PC-3 (cell line): Measurements from ENCODE around the gene DCHS2. TPM values are rescaled to one million over a fixed set of nuclear protein-coding genes. Genes with fewer than 3 reads are reported as not detected.

Source experiments
- ATAC-seq: fragments of 200-7000 bp; cut with Tn5 transposase; 2 replicates; pipeline ENCODE4 v1.9.1; 2020; ENCODE audit warnings: mild to moderate bottlenecking, moderate library complexity
- BruUV-seq: library from RNA; stranded (reverse); fragments of 400-500 nt; replicated peaks from 2 replicates; lab custom pipeline; 2021; lab: Mats Ljungman, UMichigan
- CTCF ChIA-PET: fragments of 300-600 bp; sonication (Branson Sonifier 250); formaldehyde crosslinking; loops from one replicate; lab custom pipeline; 2022; ENCODE audit warnings: antibody characterized with exemption; lab: Charles Lee
- POLR2A ChIA-PET: fragments of 300-600 bp; sonication (Branson Sonifier 250); formaldehyde crosslinking; loops from one replicate; lab custom pipeline; 2022; ENCODE audit warnings: antibody characterized with exemption; ENCODE audit not compliant: unreplicated experiment; lab: Charles Lee
- DNase-seq: peaks from one replicate; pipeline ENCODE4 v3.0.0-alpha.2; 2015
- H2AFZ ChIP-seq: fragments of 300-600 bp; sonication (generic); 2 replicates; pipeline ENCODE4 v1.6.0; 2016; ENCODE audit warnings: antibody characterized with exemption, low read length
- H3F3A ChIP-seq: fragments of 300-600 bp; sonication (generic); one replicate; pipeline ENCODE4 v1.6.0; 2017; ENCODE audit warnings: antibody characterized with exemption, low read length, control low read depth, mild to moderate bottlenecking; ENCODE audit not compliant: unreplicated experiment
- H3K27ac ChIP-seq: fragments of 300-600 bp; sonication (generic); 2 replicates; pipeline ENCODE4 v1.5.1; 2016; ENCODE audit warnings: mild to moderate bottlenecking, low read length
- H3K27me3 ChIP-seq: fragments of 300-600 bp; sonication (generic); 2 replicates; pipeline ENCODE4 v1.6.1; 2016; ENCODE audit warnings: low read length, mixed read lengths
- H3K36me3 ChIP-seq: fragments of 300-600 bp; sonication (generic); 2 replicates; pipeline ENCODE4 v1.6.1; 2016; ENCODE audit warnings: low read depth, mixed run types, low read length, mixed read lengths
- H3K4me1 ChIP-seq: fragments of 300-600 bp; sonication (generic); 2 replicates; pipeline ENCODE4 v1.5.1; 2016; ENCODE audit warnings: low read length; ENCODE audit not compliant: insufficient read depth
- H3K4me2 ChIP-seq: fragments of 300-600 bp; sonication (generic); 2 replicates; pipeline ENCODE4 v1.6.0; 2016; ENCODE audit warnings: low read length
- H3K4me3 ChIP-seq: fragments of 300-600 bp; sonication (generic); 2 replicates; pipeline ENCODE4 v1.5.1; 2016; ENCODE audit warnings: mild to moderate bottlenecking, low read length, mixed read lengths
- H3K79me2 ChIP-seq: fragments of 300-600 bp; sonication (generic); 2 replicates; pipeline ENCODE4 v1.6.1; 2017; ENCODE audit warnings: low read length, mixed read lengths
- H3K9ac ChIP-seq: fragments of 300-600 bp; sonication (generic); 2 replicates; pipeline ENCODE4 v1.6.0; 2016; ENCODE audit warnings: mild to moderate bottlenecking, low read length
- H3K9me2 ChIP-seq: fragments of 300-600 bp; sonication (generic); replicated peaks from 2 replicates; pipeline ENCODE4 v1.6.1; 2016; ENCODE audit warnings: mixed run types, low read length, mixed read lengths
- H3K9me3 ChIP-seq: fragments of 300-600 bp; sonication (generic); 2 replicates; pipeline ENCODE4 v1.6.1; 2016; ENCODE audit warnings: low read length, mixed read lengths
- H4K20me1 ChIP-seq: fragments of 300-600 bp; sonication (generic); 2 replicates; pipeline ENCODE4 v1.6.1; 2016; ENCODE audit warnings: low read length, mixed read lengths
- CTCF ChIP-seq: fragments of 300-600 bp; sonication (generic); conservative IDR thresholded peaks from 2 replicates; pipeline ENCODE4 v1.5.1; 2017; ENCODE audit warnings: antibody characterized with exemption, low read depth, mild to moderate bottlenecking, low read length
- EZH2 ChIP-seq: fragments of 300-600 bp; sonication (generic); IDR thresholded peaks from one replicate; pipeline ENCODE4 v1.6.1; 2017; ENCODE audit warnings: antibody characterized with exemption, mild to moderate bottlenecking, low read length; ENCODE audit not compliant: unreplicated experiment
- EZH2phosphoT487 ChIP-seq: fragments of 300-600 bp; sonication (generic); IDR thresholded peaks from 2 replicates; pipeline ENCODE4 v1.6.1; 2018; ENCODE audit warnings: mild to moderate bottlenecking, antibody characterized with exemption, low read length, borderline replicate concordance
- intact Hi-C: fragments of 100-400 bp; cut with micrococcal nuclease; formaldehyde crosslinking; loops from 2 replicates; pipeline ENCODE4 v1.9.0; 2023
- total RNA-seq: library from RNA; depleted of rRNA; stranded (reverse); fragments of >200 nt; gene quantifications from 2 replicates; pipeline ENCODE4 v1.2.3, GENCODE V29; 2014

DCHS2 gene
- total RNA-seq, 1 experiment from 2014 or later: 0.22 TPM

DNA sequence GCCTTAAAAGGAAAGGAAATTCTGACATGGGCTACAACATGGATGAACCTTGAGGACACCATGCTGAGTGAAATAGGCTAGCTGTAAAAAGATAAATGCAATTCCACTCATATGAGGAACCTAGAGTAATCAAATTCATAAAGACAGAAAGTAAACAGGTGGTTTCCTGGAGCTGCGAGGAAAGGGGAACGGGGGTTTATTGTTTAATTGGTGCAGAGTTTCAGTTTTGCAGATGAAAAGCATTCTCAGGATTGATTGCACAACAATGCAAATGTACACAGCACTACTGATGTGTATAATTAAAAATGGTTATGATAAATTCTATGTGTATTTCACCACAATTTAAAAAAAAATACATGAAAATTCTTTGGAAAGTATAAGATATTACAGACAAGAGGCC is 34.6 kb upstream of the DCHS2 start:
- ATAC-seq: no peak
- CTCF ChIA-PET: interaction anchor here (0.6 kb wide), 1 partner anchor 109 kb away, joined by 3 read pairs; no protein-coding TSS in a partner anchor
- no peak for TF ChIP-seq CTCF
- no peak for TF ChIP-seq EZH2phosphoT487
- no peak for TF ChIP-seq EZH2
- H4K20me1 ChIP-seq: no peaks in the 10 kb centered on the region
- DNase-seq: no peak
- H3K4me2 ChIP-seq: no peak overlapping the region
- no peaks in the 10 kb centered on the region for H3K4me1 ChIP-seq
- H3K27ac ChIP-seq: no peak overlapping the region
- no peaks in the 10 kb centered on the region for H3K9me2 ChIP-seq
- H3K9ac ChIP-seq: no peak overlapping the region
- intact Hi-C loops: no loop called here
- H3K36me3 ChIP-seq: no peaks in the 10 kb centered on the region
- H3K9me3 ChIP-seq: no peaks in the 10 kb centered on the region
- H3K4me3 ChIP-seq: no peak overlapping the region
- POLR2A ChIA-PET: no interaction called here
- no peak overlapping the region for H2AFZ ChIP-seq
- H3K27me3 ChIP-seq: peaks cover 33% of the 10 kb centered on the region
- no peaks in the 10 kb centered on the region for H3F3A ChIP-seq
- no TSS peak for BruUV-seq
- no peaks in the 10 kb centered on the region for H3K79me2 ChIP-seq

DNA sequence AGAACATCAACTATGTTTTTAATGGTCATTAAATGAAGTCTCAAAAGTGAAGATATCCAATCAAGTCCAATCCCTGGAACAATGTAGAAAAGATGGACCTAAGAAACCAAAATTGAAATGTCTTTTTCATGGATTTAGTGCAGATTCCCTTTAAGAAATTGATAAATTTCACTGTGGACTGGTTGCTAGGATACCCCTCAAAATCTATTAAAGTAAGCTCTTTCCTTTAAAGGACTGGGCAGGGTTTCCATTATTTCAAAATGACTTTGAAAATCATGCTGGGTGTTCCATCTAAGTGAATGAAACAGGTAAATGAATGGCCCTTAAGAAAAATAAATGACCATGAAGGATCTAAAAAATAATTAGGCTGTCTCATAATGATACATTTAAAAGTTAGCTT is 30.0 kb upstream of the DCHS2 start:
- Histone ChIP-seq H3K4me3 (no peak overlapping the region), H3K4me2 (no peak overlapping the region), H3K27me3 (peaks cover 67% of the 10 kb centered on the region), H4K20me1 (no peaks in the 10 kb centered on the region), H3K79me2 (no peaks in the 10 kb centered on the region), H3K9me3 (no peaks in the 10 kb centered on the region), H2AFZ (no peak overlapping the region), H3K9ac (no peak overlapping the region), H3K27ac (no peak overlapping the region), H3F3A (no peaks in the 10 kb centered on the region), H3K36me3 (no peaks in the 10 kb centered on the region), H3K4me1 (no peaks in the 10 kb centered on the region), H3K9me2 (no peaks in the 10 kb centered on the region)
- ATAC-seq: no peak
- intact Hi-C loops: no loop called here
- DNase-seq: no peak
- ChIA-PET POLR2A (no interaction called here), CTCF (no interaction called here)
- no TSS peak for BruUV-seq
- no peak for TF ChIP-seq EZH2
- TF ChIP-seq EZH2phosphoT487: no peak
- no peak for TF ChIP-seq CTCF

GRCh38 chr4:154519214-154519613 is 27.6 kb upstream of the DCHS2 start:
- CTCF ChIA-PET: no interaction called here

More at GRCh38 chr4:154519214-154519613, 27.6 kb upstream of the DCHS2 start:
- Histone ChIP-seq H3K27me3 (peaks cover 67% of the 10 kb centered on the region), H3K4me3 (no peak overlapping the region), H4K20me1 (no peaks in the 10 kb centered on the region), H3K79me2 (no peaks in the 10 kb centered on the region), H3K9me2 (no peaks in the 10 kb centered on the region), H3K36me3 (no peaks in the 10 kb centered on the region), H3K27ac (no peak overlapping the region), H3K9ac (no peak overlapping the region), H2AFZ (no peak overlapping the region), H3F3A (no peaks in the 10 kb centered on the region), H3K9me3 (no peaks in the 10 kb centered on the region), H3K4me2 (no peak overlapping the region), H3K4me1 (no peaks in the 10 kb centered on the region)
- DNase-seq: no peak
- no peak for ATAC-seq
- intact Hi-C loops: no loop called here
- POLR2A ChIA-PET: no interaction called here
- TF ChIP-seq CTCF (no peak), EZH2phosphoT487 (no peak), EZH2 (no peak)
- BruUV-seq: no TSS peak
